ENCODE results near the gene YKT6.
"Not testable (repeated sequence)": the region's sequence is repeated elsewhere in the genome, so short reads cannot be mapped to it uniquely, and the experiment has no call there.

- TF ChIP-seq, protein P1, sequence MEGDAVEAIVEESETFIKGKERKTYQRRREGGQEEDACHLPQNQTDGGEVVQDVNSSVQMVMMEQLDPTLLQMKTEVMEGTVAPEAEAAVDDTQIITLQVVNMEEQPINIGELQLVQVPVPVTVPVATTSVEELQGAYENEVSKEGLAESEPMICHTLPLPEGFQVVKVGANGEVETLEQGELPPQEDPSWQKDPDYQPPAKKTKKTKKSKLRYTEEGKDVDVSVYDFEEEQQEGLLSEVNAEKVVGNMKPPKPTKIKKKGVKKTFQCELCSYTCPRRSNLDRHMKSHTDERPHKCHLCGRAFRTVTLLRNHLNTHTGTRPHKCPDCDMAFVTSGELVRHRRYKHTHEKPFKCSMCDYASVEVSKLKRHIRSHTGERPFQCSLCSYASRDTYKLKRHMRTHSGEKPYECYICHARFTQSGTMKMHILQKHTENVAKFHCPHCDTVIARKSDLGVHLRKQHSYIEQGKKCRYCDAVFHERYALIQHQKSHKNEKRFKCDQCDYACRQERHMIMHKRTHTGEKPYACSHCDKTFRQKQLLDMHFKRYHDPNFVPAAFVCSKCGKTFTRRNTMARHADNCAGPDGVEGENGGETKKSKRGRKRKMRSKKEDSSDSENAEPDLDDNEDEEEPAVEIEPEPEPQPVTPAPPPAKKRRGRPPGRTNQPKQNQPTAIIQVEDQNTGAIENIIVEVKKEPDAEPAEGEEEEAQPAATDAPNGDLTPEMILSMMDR (conservative IDR thresholded peaks at IDR 0.05; ENCODE audit: low read length), result not testable (repeated sequence)
- TF ChIP-seq EZH2phosphoT487 (IDR thresholded peaks at IDR 0.05; ENCODE audit: borderline replicate concordance), result not testable (repeated sequence)
Observed at GRCh38 chr7:44171901-44172300, 28.9 kb upstream of the YKT6 start.
